OCI-LY3 (cell line): Measurements from ENCODE around the gene LYG1.
"Not testable (repeated sequence)": the region's sequence is repeated elsewhere in the genome, so short reads cannot be mapped to it uniquely, and the experiment has no call there.

Experiments used
- H2AFZ ChIP-seq: fragments of 200-600, 300-600 bp; shearing (Covaris generic); 2 replicates; pipeline ENCODE4 v1.6.0; 2014; ENCODE audit warnings: antibody characterized with exemption, low read depth, low read length
- H3K27ac ChIP-seq: fragments of 200-600, 300-600 bp; sonication (generic); 2 replicates; pipeline ENCODE4 v1.5.1; 2014; ENCODE audit warnings: mild to moderate bottlenecking, low read length, moderate library complexity, mixed read lengths
- H3K27me3 ChIP-seq: fragments of 200-600, 300-600 bp; sonication (generic); 2 replicates; pipeline ENCODE4 v1.6.1; 2014; ENCODE audit warnings: low read depth, low read length, mixed read lengths
- H3K36me3 ChIP-seq: fragments of 200-600, 300-600 bp; sonication (generic); replicated peaks from 2 replicates; pipeline ENCODE3; 2014; ENCODE audit warnings: low read depth, low read length, mixed read lengths
- H3K4me1 ChIP-seq: fragments of 300-600, 200-600 bp; sonication (generic); 2 replicates; pipeline ENCODE4 v1.6.1; 2014; ENCODE audit warnings: low read length, mixed read lengths
- H3K4me2 ChIP-seq: fragments of 200-600, 300-600 bp; sonication (generic); 2 replicates; pipeline ENCODE4 v1.6.1; 2014; ENCODE audit warnings: low read length, mixed read lengths
- H3K4me3 ChIP-seq: fragments of 300-600, 200-600 bp; sonication (generic); 2 replicates; pipeline ENCODE4 v1.5.1; 2014; ENCODE audit warnings: antibody characterized with exemption, mild to moderate bottlenecking, low read length, moderate library complexity
- H3K79me2 ChIP-seq: fragments of 300-600, 200-600 bp; shearing (Covaris generic); 2 replicates; pipeline ENCODE4 v1.6.1; 2014; ENCODE audit warnings: mild to moderate bottlenecking, low read length, mixed read lengths
- H3K9ac ChIP-seq: fragments of 300-600, 200-600 bp; shearing (Covaris generic); 2 replicates; pipeline ENCODE4 v1.6.0; 2014; ENCODE audit warnings: mild to moderate bottlenecking, low read length, moderate library complexity
- H3K9me3 ChIP-seq: fragments of 200-600, 300-600 bp; shearing (Covaris generic); 2 replicates; pipeline ENCODE4 v1.6.1; 2014; ENCODE audit warnings: low read length, mixed read lengths; ENCODE audit not compliant: insufficient read depth
- H4K20me1 ChIP-seq: fragments of 200-600, 300-600 bp; sonication (generic); 2 replicates; pipeline ENCODE4 v1.6.1; 2016; ENCODE audit warnings: low read length, mixed read lengths; ENCODE audit not compliant: insufficient read depth
- CTCF ChIP-seq: fragments of 200-600, 300-600 bp; sonication (generic); IDR thresholded peaks from 2 replicates; pipeline ENCODE4 v1.5.1; 2014; ENCODE audit warnings: antibody characterized with exemption, low read length, low read depth
- EZH2phosphoT487 ChIP-seq: fragments of 200-600 bp; shearing (Covaris generic); IDR thresholded peaks from 2 replicates; pipeline ENCODE4 v1.6.1; 2018; ENCODE audit warnings: antibody characterized with exemption, mixed run types, low read depth

LYG1 gene

GRCh38 chr2:99279969-99280695 is 20.9 kb downstream of the LYG1 start:
- H3K79me2 ChIP-seq: no peaks in the 10 kb centered on the region
- H2AFZ ChIP-seq: no peak overlapping the region
- no peak overlapping the region for H3K4me2 ChIP-seq
- H3K4me1 ChIP-seq: no peaks in the 10 kb centered on the region
- H3K36me3 ChIP-seq: peaks cover 24% of the 10 kb centered on the region
- H3K9me3 ChIP-seq: no peaks in the 10 kb centered on the region
- no peaks in the 10 kb centered on the region for H3K27me3 ChIP-seq
- no peaks in the 10 kb centered on the region for H4K20me1 ChIP-seq
- TF ChIP-seq CTCF (no peak), EZH2phosphoT487 (no peak)
- H3K27ac ChIP-seq: no peak overlapping the region
- no peak overlapping the region for H3K4me3 ChIP-seq
- no peak overlapping the region for H3K9ac ChIP-seq

GRCh38 chr2:99278793-99279291 is 22.2 kb downstream of the LYG1 start:
- Histone ChIP-seq H3K4me1 (no peaks in the 10 kb centered on the region), H3K27me3 (no peaks in the 10 kb centered on the region), H3K36me3 (peaks cover 16% of the 10 kb centered on the region), H3K9me3 (no peaks in the 10 kb centered on the region), H3K27ac (no peak overlapping the region), H3K79me2 (no peaks in the 10 kb centered on the region), H4K20me1 (no peaks in the 10 kb centered on the region), H3K4me2 (no peak overlapping the region), H3K9ac (no peak overlapping the region), H2AFZ (no peak overlapping the region), H3K4me3 (no peak overlapping the region)
- no peak for TF ChIP-seq EZH2phosphoT487
- no peak for TF ChIP-seq CTCF

- H2AFZ ChIP-seq, H4K20me1 ChIP-seq, H3K27me3 ChIP-seq, H3K9ac ChIP-seq, H3K9me3 ChIP-seq, H3K4me3 ChIP-seq, H3K4me1 ChIP-seq, H3K4me2 ChIP-seq, H3K79me2 ChIP-seq, H3K27ac ChIP-seq: not testable (repeated sequence)
- H3K36me3 ChIP-seq: peaks cover 12% of the 10 kb centered on the region
Measured at GRCh38 chr2:99278195-99278765, 22.7 kb downstream of the LYG1 start.

GRCh38 chr2:99275882-99276281 is 25.1 kb downstream of the LYG1 start:
- Histone ChIP-seq H3K9me3 (no peaks in the 10 kb centered on the region), H3K4me3 (no peak overlapping the region), H3K79me2 (no peaks in the 10 kb centered on the region), H3K4me1 (no peaks in the 10 kb centered on the region), H3K27ac (no peak overlapping the region), H2AFZ (no peak overlapping the region), H3K9ac (no peak overlapping the region), H4K20me1 (no peaks in the 10 kb centered on the region), H3K36me3 (peaks cover 10% of the 10 kb centered on the region), H3K27me3 (no peaks in the 10 kb centered on the region), H3K4me2 (no peak overlapping the region)
- TF ChIP-seq CTCF (no peak), EZH2phosphoT487 (no peak)
